Smooth muscle cell (in vitro differentiated cells): Measurements from ENCODE around the gene JAM2. TPM values are rescaled to one million over a fixed set of nuclear protein-coding genes. Genes with fewer than 3 reads are reported as not detected.
"Not testable (repeated sequence)": the region's sequence is repeated elsewhere in the genome, so short reads cannot be mapped to it uniquely, and the experiment has no call there.

Experiments used
- DNase-seq: peaks from one replicate; lab custom pipeline; 2025; ENCODE audit not compliant: unreplicated experiment; lab: John Stamatoyannopoulos, UW
- H2AFZ ChIP-seq: fragments of 200-600 bp; sonication (generic); 2 replicates; pipeline ENCODE4 v1.6.0; 2016; ENCODE audit warnings: antibody characterized with exemption, low read depth, mild to moderate bottlenecking
- H3F3A ChIP-seq: fragments of 200-600 bp; sonication (generic); 2 replicates; pipeline ENCODE4 v1.6.0; 2017; ENCODE audit warnings: antibody characterized with exemption, low read depth
- H3K27ac ChIP-seq: fragments of 200-600 bp; sonication (generic); 2 replicates; pipeline ENCODE4 v1.5.1; 2016; ENCODE audit warnings: low read depth, mild to moderate bottlenecking
- H3K27me3 ChIP-seq: fragments of 200-600 bp; sonication (generic); 2 replicates; pipeline ENCODE4 v1.6.1; 2016; ENCODE audit warnings: low read depth, mild to moderate bottlenecking
- H3K36me3 ChIP-seq: fragments of 200-600 bp; sonication (generic); 2 replicates; pipeline ENCODE4 v1.5.1; 2016; ENCODE audit warnings: low read depth
- H3K4me1 ChIP-seq: fragments of 200-600 bp; sonication (generic); 2 replicates; pipeline ENCODE4 v1.5.1; 2016; ENCODE audit warnings: low read depth
- H3K4me2 ChIP-seq: fragments of 200-600 bp; sonication (generic); 2 replicates; pipeline ENCODE4 v1.6.0; 2016; ENCODE audit warnings: mild to moderate bottlenecking
- H3K4me3 ChIP-seq: fragments of 200-600 bp; sonication (generic); 2 replicates; pipeline ENCODE4 v1.5.1; 2016; ENCODE audit warnings: mild to moderate bottlenecking
- H3K79me2 ChIP-seq: fragments of 200-600 bp; sonication (generic); 2 replicates; pipeline ENCODE4 v1.6.0; 2016; ENCODE audit warnings: low read depth, mild to moderate bottlenecking
- H3K9ac ChIP-seq: fragments of 200-600 bp; sonication (generic); 2 replicates; pipeline ENCODE4 v1.6.0; 2016; ENCODE audit warnings: low read depth
- H3K9me3 ChIP-seq: fragments of 200-600 bp; sonication (generic); replicated peaks from 2 replicates; pipeline ENCODE4 v1.5.1; 2016; ENCODE audit warnings: low read depth
- H4K20me1 ChIP-seq: fragments of 200-600 bp; sonication (generic); 2 replicates; pipeline ENCODE4 v1.6.0; 2016; ENCODE audit warnings: low read depth
- CTCF ChIP-seq: fragments of 200-600 bp; sonication (generic); IDR thresholded peaks from 2 replicates; pipeline ENCODE4 v1.5.1; 2017; ENCODE audit warnings: borderline replicate concordance, mild to moderate bottlenecking, antibody characterized with exemption; ENCODE audit not compliant: insufficient read depth, poor library complexity, severe bottlenecking
- WGBS: methylation state at CpG from one replicate; pipeline ENCODE4 v1.1.7; 2016; ENCODE audit warnings: low lambda C conversion rate; 5-methylcytosine and 5-hydroxymethylcytosine counted together
- polyA plus RNA-seq: library from polyadenylated mRNA; unstranded; fragments of >200 nt; fragmentation: Nextera tagmentation; extraction: Ambion mirVana; gene quantifications from 2 replicates; pipeline ENCODE4 v1.2.1, GENCODE V29; 2016
- total RNA-seq: library from RNA; depleted of rRNA; stranded (reverse); fragments of >200 nt; gene quantifications from 2 replicates; pipeline ENCODE4 v1.2.3, GENCODE V29; 2014

JAM2 gene
- total and polyA plus RNA-seq, 2 experiments from 2014 or later, result 5.5 to 6.0 TPM

GRCh38 chr21:25710550-25710949, 71.5 kb downstream of the JAM2 start:
- H3F3A ChIP-seq, result no peaks in the 10 kb centered on the region
- H4K20me1 ChIP-seq, result no peaks in the 10 kb centered on the region
- H3K27me3 ChIP-seq, result no peaks in the 10 kb centered on the region
- no peak for TF ChIP-seq CTCF
- no peaks in the 10 kb centered on the region for H3K9me3 ChIP-seq
- no peak for DNase-seq
- no peaks in the 10 kb centered on the region for H3K79me2 ChIP-seq
- no peak overlapping the region for H3K27ac ChIP-seq
- 91% methylated on average over 5 of the region's 5 CpGs for WGBS
- no peaks in the 10 kb centered on the region for H3K4me1 ChIP-seq
- H3K4me2 ChIP-seq, result no peak overlapping the region
- H3K36me3 ChIP-seq, result no peaks in the 10 kb centered on the region
- no peak overlapping the region for H2AFZ ChIP-seq
- no peak overlapping the region for H3K9ac ChIP-seq
- H3K4me3 ChIP-seq, result no peak overlapping the region

DNA sequence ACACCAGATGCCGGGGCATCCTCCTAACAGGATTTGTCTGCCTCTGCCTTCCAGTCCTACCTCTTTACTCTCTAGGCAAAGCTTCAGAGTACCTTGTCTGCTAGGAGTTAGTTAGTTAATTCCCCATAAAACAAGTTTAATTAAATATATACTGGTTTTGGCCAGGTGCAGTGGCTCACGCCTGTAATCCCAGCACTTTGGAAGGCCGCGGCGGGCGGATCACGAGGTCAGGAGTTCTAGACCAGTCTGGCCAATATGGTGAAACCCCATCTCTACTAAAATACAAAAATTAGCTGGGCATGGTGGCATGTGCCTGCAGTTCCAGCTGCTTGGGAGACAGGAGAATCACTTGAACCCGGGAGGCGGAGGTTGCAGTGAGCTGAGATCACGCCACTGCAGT, 75.0 kb downstream of the JAM2 start:
- not testable (repeated sequence) for H4K20me1 ChIP-seq, H3K27me3 ChIP-seq, DNase-seq, H3K9me3 ChIP-seq, H2AFZ ChIP-seq, H3K79me2 ChIP-seq, H3F3A ChIP-seq, H3K4me1 ChIP-seq, H3K9ac ChIP-seq, H3K4me3 ChIP-seq, H3K27ac ChIP-seq, H3K4me2 ChIP-seq, H3K36me3 ChIP-seq
- WGBS, result 96% methylated on average over 10 of the region's 10 CpGs

- no peaks in the 10 kb centered on the region for H3K4me1 ChIP-seq
- H3K27ac ChIP-seq, result no peak overlapping the region
- H3F3A ChIP-seq, result no peaks in the 10 kb centered on the region
- no peaks in the 10 kb centered on the region for H3K79me2 ChIP-seq
- H3K36me3 ChIP-seq, result no peaks in the 10 kb centered on the region
- peaks cover 5% of the 10 kb centered on the region for H4K20me1 ChIP-seq
- H3K9ac ChIP-seq, result no peak overlapping the region
- no peak overlapping the region for H2AFZ ChIP-seq
- no peaks in the 10 kb centered on the region for H3K27me3 ChIP-seq
- no peaks in the 10 kb centered on the region for H3K9me3 ChIP-seq
- 93% methylated on average over 5 of the region's 5 CpGs for WGBS
- no peak for DNase-seq
- TF ChIP-seq CTCF, result no peak
- H3K4me2 ChIP-seq, result no peak overlapping the region
- H3K4me3 ChIP-seq, result no peak overlapping the region
These were observed 78.6 kb downstream of the JAM2 start for GRCh38 chr21:25717491-25718147.

- DNase-seq, result no peak
- WGBS, result 92% methylated on average over 3 of the region's 3 CpGs
These were observed 82.9 kb downstream of the JAM2 start for GRCh38 chr21:25721987-25722386.

More at GRCh38 chr21:25721987-25722386, 82.9 kb downstream of the JAM2 start:
- Histone ChIP-seq H3K27ac (no peak overlapping the region), H3K9ac (no peak overlapping the region), H3K4me3 (no peak overlapping the region), H3F3A (no peaks in the 10 kb centered on the region), H3K4me2 (no peak overlapping the region), H3K27me3 (no peaks in the 10 kb centered on the region), H3K9me3 (no peaks in the 10 kb centered on the region), H4K20me1 (peaks cover 18% of the 10 kb centered on the region), H3K79me2 (no peaks in the 10 kb centered on the region), H2AFZ (no peak overlapping the region), H3K4me1 (no peaks in the 10 kb centered on the region), H3K36me3 (peaks cover 26% of the 10 kb centered on the region)
- TF ChIP-seq CTCF, result no peak
